MCF 10A (cell line): ENCODE results near the gene STAC. TPM values are rescaled to one million over a fixed set of nuclear protein-coding genes. Genes with fewer than 3 reads are reported as not detected.

Source experiments
- BruUV-seq: library from RNA; stranded (reverse); fragments of 400-500 nt; replicated peaks from 2 replicates; lab custom pipeline; 2021; lab: Mats Ljungman, UMichigan
- CTCF ChIA-PET: fragments of 300-600 bp; sonication (Branson Sonifier 250); formaldehyde crosslinking; extraction: SDS; loops from one replicate; lab custom pipeline; 2021; ENCODE audit warnings: antibody characterized with exemption, inconsistent platforms; lab: Yijun Ruan, JAX
- POLR2A ChIA-PET: fragments of 300-600, 350-650 bp; sonication (Branson Sonifier 250); formaldehyde crosslinking; extraction: SDS; loops from one replicate; lab custom pipeline; 2020; ENCODE audit warnings: antibody characterized with exemption, inconsistent platforms; lab: Yijun Ruan, JAX
- DNase-seq: peaks from one replicate; pipeline ENCODE4 v3.0.0-alpha.2; 2018; ENCODE audit not compliant: unreplicated experiment
- H3K27ac Mint-ChIP-seq: one replicate; pipeline ENCODE4 v1.8.0; 2022; ENCODE audit warnings: mild to moderate bottlenecking, low read depth, mixed read lengths; ENCODE audit not compliant: unreplicated experiment
- H3K27me3 Mint-ChIP-seq: one replicate; pipeline ENCODE4 v1.8.0; 2022; ENCODE audit warnings: mixed read lengths; ENCODE audit not compliant: insufficient read depth, unreplicated experiment
- H3K36me3 Mint-ChIP-seq: one replicate; pipeline ENCODE4 v1.8.0; 2022; ENCODE audit warnings: mild to moderate bottlenecking, moderate library complexity, mixed read lengths; ENCODE audit not compliant: insufficient read depth, unreplicated experiment
- H3K4me1 Mint-ChIP-seq: one replicate; pipeline ENCODE4 v1.8.0; 2022; ENCODE audit warnings: mixed read lengths; ENCODE audit not compliant: insufficient read depth, unreplicated experiment
- H3K4me3 Mint-ChIP-seq: one replicate; pipeline ENCODE4 v1.8.0; 2022; ENCODE audit warnings: mild to moderate bottlenecking, moderate library complexity, mixed read lengths; ENCODE audit not compliant: unreplicated experiment
- H3K9me3 Mint-ChIP-seq: one replicate; pipeline ENCODE4 v1.8.0; 2022; ENCODE audit warnings: mixed read lengths; ENCODE audit not compliant: unreplicated experiment
- intact Hi-C: fragments of 100-400 bp; cut with micrococcal nuclease; formaldehyde crosslinking; loops from 2 replicates; pipeline ENCODE4 v1.14.1; 2022
- total RNA-seq: library from RNA; stranded (reverse); gene quantifications from 2 replicates; pipeline ENCODE4 v1.2.3, GENCODE V29; 2022
- TF ChIP-seq, protein P1 (sequence below): fragments of 200-600 bp; IDR thresholded peaks from one replicate; pipeline ENCODE4 v1.8.0; 2022; ENCODE audit warnings: antibody characterized with exemption, mild to moderate bottlenecking; ENCODE audit not compliant: unreplicated experiment

The STAC gene
- total RNA-seq, 1 experiment from 2014 or later = 1.1 TPM

DNA sequence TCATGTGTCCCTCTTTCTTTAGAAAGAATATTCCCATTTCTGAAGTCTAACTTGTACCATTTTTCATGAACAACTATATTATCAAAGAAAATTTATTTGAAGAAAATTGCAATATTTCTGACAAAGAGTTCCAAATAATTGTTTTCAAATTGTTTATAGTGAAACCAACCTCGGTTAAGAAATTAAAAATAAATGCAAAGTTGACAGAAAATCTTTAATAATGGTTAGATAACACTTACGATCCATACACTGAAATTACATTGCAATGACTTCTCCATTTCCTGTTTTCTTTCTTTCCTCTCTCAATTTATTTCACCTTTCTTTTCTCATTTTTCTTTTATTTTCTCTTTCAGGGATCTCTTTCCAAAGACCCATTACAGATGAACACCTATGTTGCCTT, 125.1 kb downstream of the STAC start:
- TF ChIP-seq, protein P1, sequence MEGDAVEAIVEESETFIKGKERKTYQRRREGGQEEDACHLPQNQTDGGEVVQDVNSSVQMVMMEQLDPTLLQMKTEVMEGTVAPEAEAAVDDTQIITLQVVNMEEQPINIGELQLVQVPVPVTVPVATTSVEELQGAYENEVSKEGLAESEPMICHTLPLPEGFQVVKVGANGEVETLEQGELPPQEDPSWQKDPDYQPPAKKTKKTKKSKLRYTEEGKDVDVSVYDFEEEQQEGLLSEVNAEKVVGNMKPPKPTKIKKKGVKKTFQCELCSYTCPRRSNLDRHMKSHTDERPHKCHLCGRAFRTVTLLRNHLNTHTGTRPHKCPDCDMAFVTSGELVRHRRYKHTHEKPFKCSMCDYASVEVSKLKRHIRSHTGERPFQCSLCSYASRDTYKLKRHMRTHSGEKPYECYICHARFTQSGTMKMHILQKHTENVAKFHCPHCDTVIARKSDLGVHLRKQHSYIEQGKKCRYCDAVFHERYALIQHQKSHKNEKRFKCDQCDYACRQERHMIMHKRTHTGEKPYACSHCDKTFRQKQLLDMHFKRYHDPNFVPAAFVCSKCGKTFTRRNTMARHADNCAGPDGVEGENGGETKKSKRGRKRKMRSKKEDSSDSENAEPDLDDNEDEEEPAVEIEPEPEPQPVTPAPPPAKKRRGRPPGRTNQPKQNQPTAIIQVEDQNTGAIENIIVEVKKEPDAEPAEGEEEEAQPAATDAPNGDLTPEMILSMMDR = no peak
- Mint-ChIP-seq H3K4me3 (no peak overlapping the region), H3K27me3 (no peaks in the 10 kb centered on the region), H3K36me3 (no peaks in the 10 kb centered on the region), H3K4me1 (no peaks in the 10 kb centered on the region), H3K27ac (peak overlapping the region; percentile 31), H3K9me3 (no peaks in the 10 kb centered on the region)
- POLR2A ChIA-PET = interaction anchor here (0.6 kb wide), 1 partner anchor 47 kb away, joined by 3 read pairs; no protein-coding TSS in a partner anchor
- DNase-seq = no peak
- intact Hi-C loops = no loop called here
- CTCF ChIA-PET = interaction anchor here (0.6 kb wide), 1 partner anchor 61 kb away, joined by 3 read pairs; no protein-coding TSS in a partner anchor
- no TSS peak for BruUV-seq

DNA sequence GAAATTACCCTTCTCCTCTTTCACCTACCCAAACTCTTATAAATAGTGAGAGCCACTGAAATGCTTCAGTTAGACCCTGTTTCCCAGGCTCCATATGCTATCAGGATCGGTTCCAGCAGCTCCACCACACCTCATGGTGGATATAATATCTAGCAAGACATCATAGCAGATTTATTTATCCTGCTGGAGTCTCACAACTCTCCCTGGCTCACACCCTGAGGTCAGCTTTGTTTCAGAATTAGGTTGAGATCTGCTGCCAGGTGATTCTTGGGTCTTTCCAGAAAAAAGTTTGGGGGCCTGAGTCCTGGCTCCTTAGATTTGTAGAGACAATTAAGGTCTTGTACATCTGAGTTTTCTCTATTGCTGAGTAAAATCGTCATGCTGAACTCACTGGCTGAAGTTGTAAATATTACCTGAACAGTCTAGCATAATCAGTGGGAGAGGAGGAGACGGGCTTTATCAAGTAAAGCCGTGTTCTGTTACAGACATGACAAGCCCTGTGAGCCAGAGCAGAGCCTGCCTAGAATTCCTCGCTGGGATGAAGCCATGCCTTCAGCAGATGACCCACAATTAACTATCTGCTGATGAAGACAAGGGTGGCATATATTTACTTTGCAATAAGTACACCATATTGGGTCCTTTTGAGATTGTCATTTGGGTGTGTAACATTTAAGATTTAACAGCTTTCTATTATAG, 131.6 kb downstream of the STAC start:
- Mint-ChIP-seq H3K27ac (no peak overlapping the region), H3K4me1 (peaks cover 15% of the 10 kb centered on the region), H3K36me3 (no peaks in the 10 kb centered on the region), H3K9me3 (peaks cover 6% of the 10 kb centered on the region), H3K27me3 (no peaks in the 10 kb centered on the region), H3K4me3 (no peak overlapping the region)
- ChIA-PET CTCF (interaction anchor here (0.7 kb wide), 1 partner anchor 388 kb away, joined by 5 read pairs; no protein-coding TSS in a partner anchor), POLR2A (no interaction called here)
- no peak for DNase-seq
- TF ChIP-seq, protein P1 = no peak
- BruUV-seq = no TSS peak
- intact Hi-C loops = no loop called here

DNA sequence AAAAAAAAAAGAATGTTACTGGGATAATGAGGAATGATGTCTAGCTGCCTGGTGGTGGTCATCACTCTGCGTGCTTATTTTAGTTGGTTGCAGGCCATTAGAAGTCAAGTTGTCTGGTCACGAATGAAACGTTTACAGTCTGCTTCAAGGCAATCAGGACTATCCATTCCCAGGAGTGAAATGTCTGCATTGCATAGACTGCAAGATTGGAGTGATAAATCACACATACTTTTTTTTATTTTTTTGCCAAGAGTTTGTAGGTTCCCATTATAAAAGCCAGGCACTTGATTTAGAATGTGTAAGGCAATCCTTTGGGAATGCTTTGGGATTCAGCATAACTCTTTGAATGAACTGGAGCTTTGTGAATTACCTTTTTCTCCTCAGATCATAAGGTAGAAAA, 132.3 kb downstream of the STAC start:
- H3K27ac Mint-ChIP-seq = no peak overlapping the region
- no peaks in the 10 kb centered on the region for H3K36me3 Mint-ChIP-seq
- ChIA-PET POLR2A (no interaction called here), CTCF (interaction anchor here (0.7 kb wide), 1 partner anchor 389 kb away, joined by 5 read pairs; no protein-coding TSS in a partner anchor)
- TF ChIP-seq, protein P1 = no peak
- BruUV-seq = no TSS peak
- no peaks in the 10 kb centered on the region for H3K27me3 Mint-ChIP-seq
- H3K4me1 Mint-ChIP-seq = peaks cover 15% of the 10 kb centered on the region
- no peak for DNase-seq
- no peak overlapping the region for H3K4me3 Mint-ChIP-seq
- intact Hi-C loops = no loop called here
- H3K9me3 Mint-ChIP-seq = peaks cover 6% of the 10 kb centered on the region

DNA sequence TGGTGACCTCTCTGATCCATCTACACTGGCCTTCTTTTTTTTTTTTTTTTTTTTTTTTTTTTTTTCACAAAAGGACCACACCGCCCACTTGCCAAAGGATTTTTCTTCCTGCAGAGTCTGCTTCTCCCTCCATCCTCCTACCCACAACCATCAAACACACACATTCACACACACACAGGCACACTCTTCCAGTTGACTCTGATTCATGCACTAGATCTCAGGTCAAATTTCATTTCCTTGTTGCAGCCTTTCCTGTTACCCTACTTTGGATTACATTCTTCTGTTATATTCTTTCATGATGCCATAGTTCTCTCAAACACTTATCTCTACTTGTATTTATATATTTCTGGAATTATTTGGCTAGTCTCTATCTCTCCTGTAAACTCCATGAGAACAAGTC, 133.9 kb downstream of the STAC start:
- Mint-ChIP-seq H3K4me1 (peaks cover 15% of the 10 kb centered on the region), H3K27me3 (no peaks in the 10 kb centered on the region), H3K4me3 (no peak overlapping the region), H3K36me3 (no peaks in the 10 kb centered on the region), H3K9me3 (peaks cover 6% of the 10 kb centered on the region), H3K27ac (no peak overlapping the region)
- TF ChIP-seq, protein P1 = no peak
- POLR2A ChIA-PET = no interaction called here
- no peak for DNase-seq
- CTCF ChIA-PET = no interaction called here
- no TSS peak for BruUV-seq
- intact Hi-C loops = no loop called here
